ENCODE results near the gene KCTD21. TPM values are rescaled to one million over a fixed set of nuclear protein-coding genes. Genes with fewer than 3 reads are reported as not detected.

KCTD21 gene
- total RNA-seq, 1 donor from 2014 or later, result 0.90 TPM

GRCh38 chr11:78221396-78222315 lies 33.2 kb upstream of the KCTD21 start:
- Histone ChIP-seq H3K4me3 (no peak overlapping the region), H2AFZ (replicated peaks) (no peak overlapping the region), H4K20me1 (ENCODE audit: low read depth) (no peaks in the 10 kb centered on the region), H3K4me1 (no peaks in the 10 kb centered on the region), H3K79me2 (ENCODE audit: low read depth) (no peaks in the 10 kb centered on the region), H3K9ac (no peak overlapping the region), H3K27ac (no peak overlapping the region), H3F3A (ENCODE audit: low read depth) (no peaks in the 10 kb centered on the region), H3K27me3 (no peaks in the 10 kb centered on the region), H3K9me3 (ENCODE audit: low read depth) (no peaks in the 10 kb centered on the region), H3K4me2 (no peak overlapping the region), H3K36me3 (no peaks in the 10 kb centered on the region)
- Mint-ChIP-seq H3K27ac (no peak overlapping the region), H3K4me1 (no peaks in the 10 kb centered on the region), H3K27me3 (ENCODE audit: insufficient read depth, low read depth) (peaks cover 9% of the 10 kb centered on the region), H3K9me3 (no peaks in the 10 kb centered on the region), H3K36me3 (peaks cover 43% of the 10 kb centered on the region), H3K4me3 (no peak overlapping the region)
- TF ChIP-seq EZH2phosphoT487 (IDR thresholded peaks at IDR 0.05), result no peak
- no peak for TF ChIP-seq EZH2 (IDR thresholded peaks at IDR 0.05)
- no peak for TF ChIP-seq CTCF (IDR thresholded peaks at IDR 0.05)
- DNase-seq (ENCODE audit: low spot score), result no peak

- no peak overlapping the region for H2AFZ ChIP-seq (replicated peaks)
- DNase-seq (ENCODE audit: low spot score), result no peak
- H3F3A ChIP-seq (ENCODE audit: low read depth), result no peaks in the 10 kb centered on the region
- Mint-ChIP-seq H3K36me3 (peaks cover 45% of the 10 kb centered on the region), H3K27me3 (ENCODE audit: insufficient read depth, low read depth) (peaks cover 9% of the 10 kb centered on the region), H3K27ac (peak overlapping the region; percentile 69), H3K4me1 (no peaks in the 10 kb centered on the region), H3K4me3 (no peak overlapping the region), H3K9me3 (no peaks in the 10 kb centered on the region)
- H3K4me2 ChIP-seq, result no peak overlapping the region
- H3K4me3 ChIP-seq, result no peak overlapping the region
- no peaks in the 10 kb centered on the region for H3K4me1 ChIP-seq
- H4K20me1 ChIP-seq (ENCODE audit: low read depth), result no peaks in the 10 kb centered on the region
- no peak overlapping the region for H3K9ac ChIP-seq
- H3K36me3 ChIP-seq, result no peaks in the 10 kb centered on the region
- H3K9me3 ChIP-seq (ENCODE audit: low read depth), result no peaks in the 10 kb centered on the region
- TF ChIP-seq EZH2 (IDR thresholded peaks at IDR 0.05) (no peak), CTCF (IDR thresholded peaks at IDR 0.05) (no peak), EZH2phosphoT487 (IDR thresholded peaks at IDR 0.05) (no peak)
- H3K27ac ChIP-seq, result no peak overlapping the region
- no peaks in the 10 kb centered on the region for H3K27me3 ChIP-seq
- no peaks in the 10 kb centered on the region for H3K79me2 ChIP-seq (ENCODE audit: low read depth)
Observed at GRCh38 chr11:78220218-78221157, 32.1 kb upstream of the KCTD21 start.

- no peak for DNase-seq (ENCODE audit: low spot score)
- H3K9me3 Mint-ChIP-seq, result no peaks in the 10 kb centered on the region
- no peaks in the 10 kb centered on the region for H3K4me1 ChIP-seq
- H3K9me3 ChIP-seq (ENCODE audit: low read depth), result no peaks in the 10 kb centered on the region
- H3F3A ChIP-seq (ENCODE audit: low read depth), result no peaks in the 10 kb centered on the region
- H3K36me3 ChIP-seq, result no peaks in the 10 kb centered on the region
- H3K4me3 Mint-ChIP-seq, result no peak overlapping the region
- H3K27me3 Mint-ChIP-seq (ENCODE audit: insufficient read depth, low read depth), result peaks cover 9% of the 10 kb centered on the region
- no peak overlapping the region for H2AFZ ChIP-seq (replicated peaks)
- no peak overlapping the region for H3K4me3 ChIP-seq
- peaks cover 41% of the 10 kb centered on the region for H3K36me3 Mint-ChIP-seq
- no peaks in the 10 kb centered on the region for H4K20me1 ChIP-seq (ENCODE audit: low read depth)
- no peak overlapping the region for H3K9ac ChIP-seq
- H3K27me3 ChIP-seq, result no peaks in the 10 kb centered on the region
- peak overlapping the region; percentile 69 for H3K27ac Mint-ChIP-seq
- H3K4me1 Mint-ChIP-seq, result no peaks in the 10 kb centered on the region
- no peak for TF ChIP-seq EZH2 (IDR thresholded peaks at IDR 0.05)
- TF ChIP-seq CTCF (IDR thresholded peaks at IDR 0.05), result no peak
- no peak for TF ChIP-seq EZH2phosphoT487 (IDR thresholded peaks at IDR 0.05)
- no peak overlapping the region for H3K4me2 ChIP-seq
- H3K79me2 ChIP-seq (ENCODE audit: low read depth), result no peaks in the 10 kb centered on the region
- H3K27ac ChIP-seq, result no peak overlapping the region
Observed at GRCh38 chr11:78219493-78220217, 31.2 kb upstream of the KCTD21 start.

All from neural progenitor cell (in vitro differentiated cells).